Effector memory CD4-positive, alpha-beta T cell (primary cell): Measurements from ENCODE around the gene APCDD1L.

Experiments
- DNase-seq, 3 donors: peaks; one replicate each; pipeline ENCODE4 v3.0.0-alpha.2; 2020
- H3K27ac ChIP-seq: 2 replicates; pipeline ENCODE4 v1.7.0; 2013; ENCODE audit warnings: mild to moderate bottlenecking, low read length, moderate library complexity; ENCODE audit not compliant: insufficient read depth, poor library complexity, severe bottlenecking
- H3K27me3 ChIP-seq: replicated peaks from 2 replicates; pipeline ENCODE4 v1.7.0; 2013; ENCODE audit warnings: mild to moderate bottlenecking, low read length; ENCODE audit not compliant: insufficient read depth, control insufficient read depth, poor library complexity, severe bottlenecking
- H3K36me3 ChIP-seq: 2 replicates; pipeline ENCODE4 v1.7.0; 2013; ENCODE audit warnings: mild to moderate bottlenecking, low read length, moderate library complexity; ENCODE audit not compliant: control insufficient read depth, insufficient read depth
- H3K4me1 ChIP-seq: 2 replicates; pipeline ENCODE4 v1.7.0; 2013; ENCODE audit warnings: low read length, mild to moderate bottlenecking; ENCODE audit not compliant: control insufficient read depth, insufficient read depth, poor library complexity, severe bottlenecking
- H3K4me3 ChIP-seq: 2 replicates; pipeline ENCODE4 v1.7.0; 2013; ENCODE audit warnings: low read length, low read depth, mild to moderate bottlenecking; ENCODE audit not compliant: insufficient read depth, poor library complexity, severe bottlenecking
- H3K9me3 ChIP-seq: 2 replicates; pipeline ENCODE4 v1.7.0; 2013; ENCODE audit warnings: mild to moderate bottlenecking, low read length, moderate library complexity; ENCODE audit not compliant: control insufficient read depth

APCDD1L gene

DNA sequence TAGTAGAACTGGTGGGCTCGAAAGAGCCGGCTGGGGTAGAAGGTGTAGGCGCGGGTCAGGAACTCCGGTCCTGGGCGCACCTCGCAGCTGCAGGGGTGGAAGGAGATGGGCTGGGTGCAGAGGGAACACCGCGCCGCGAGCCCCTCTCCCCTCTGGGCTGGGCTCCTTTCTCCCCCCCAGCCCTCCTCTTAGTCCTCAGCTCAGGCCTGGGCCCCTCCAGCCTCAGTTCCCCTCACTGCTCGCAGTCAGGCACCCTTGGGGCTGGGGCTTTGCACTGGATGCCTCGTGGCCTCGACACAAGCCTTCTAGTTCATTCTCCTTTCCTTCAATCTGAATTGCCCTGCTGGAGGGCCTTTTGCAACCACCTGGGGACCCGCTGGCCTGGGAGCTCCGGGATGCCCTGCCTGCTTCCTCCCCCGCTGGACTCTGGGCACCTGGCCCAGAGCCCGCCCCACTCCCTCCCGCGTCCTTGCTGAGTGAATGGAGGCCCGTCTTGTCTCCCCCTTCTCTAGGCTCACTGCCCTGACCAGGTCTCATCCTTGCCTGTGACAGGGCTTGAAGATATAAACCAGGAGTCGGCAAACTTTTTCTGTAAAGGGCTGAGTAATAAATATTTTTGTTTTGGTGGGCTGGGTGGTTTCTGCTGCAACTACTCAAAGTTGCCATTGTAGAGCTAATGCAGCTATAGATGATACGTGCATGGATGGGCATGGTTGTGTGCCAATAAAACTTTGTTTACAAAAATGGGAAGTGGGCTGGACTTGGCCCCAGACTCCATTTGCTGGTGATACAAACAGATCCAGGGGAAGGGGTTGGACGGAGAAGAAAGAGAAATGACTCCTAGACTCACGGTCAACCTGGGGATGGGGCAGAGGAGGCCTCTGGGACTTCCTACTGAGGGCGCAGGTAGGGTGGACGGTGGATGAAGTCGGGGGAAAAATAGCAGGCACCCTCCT is 47.3 kb downstream of the APCDD1L start:
- no peaks in the 10 kb centered on the region for H3K27me3 ChIP-seq
- H3K36me3 ChIP-seq = no peaks in the 10 kb centered on the region

DNA sequence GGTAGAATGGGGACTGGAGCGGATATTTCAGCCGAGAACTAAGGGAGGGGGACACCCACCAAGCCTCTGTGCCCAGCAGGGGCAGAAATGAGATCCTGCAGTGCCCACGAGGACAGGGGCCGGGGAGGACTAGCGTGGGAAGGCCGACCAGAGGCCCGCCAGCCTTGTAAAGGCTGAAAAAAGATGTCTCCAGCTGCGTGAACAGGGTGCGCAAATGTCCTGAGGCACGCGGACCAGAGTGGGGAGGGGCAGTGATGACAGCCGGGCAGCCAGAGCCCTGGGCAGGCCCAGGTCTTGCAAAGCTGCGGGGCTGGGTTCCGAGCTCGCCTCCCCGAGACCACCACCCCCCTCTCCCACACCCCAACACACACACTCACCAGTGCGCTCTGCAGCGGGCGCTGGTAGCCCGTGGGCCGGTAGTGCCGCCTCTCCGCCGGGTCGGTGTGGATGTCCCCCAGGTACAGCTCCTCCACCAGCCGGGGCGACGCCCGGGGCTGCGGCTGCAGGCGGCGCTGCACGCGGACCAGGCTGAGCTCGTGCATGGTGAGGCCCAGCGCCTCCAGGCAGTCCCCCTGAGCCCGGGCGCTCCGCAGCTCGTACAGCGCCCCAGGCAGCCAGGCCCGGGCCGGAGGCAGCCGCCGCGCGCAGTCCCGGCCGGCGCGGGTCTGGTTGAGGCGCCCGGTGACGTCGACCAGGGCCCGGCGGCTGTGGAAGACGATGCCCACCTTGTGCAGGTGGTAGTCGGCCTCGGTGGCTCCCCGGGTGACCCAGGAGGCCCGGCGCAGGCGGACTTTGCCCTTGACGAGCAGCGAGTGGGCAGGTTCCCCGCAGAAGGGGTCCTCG is 48.2 kb downstream of the APCDD1L start:
- no peak overlapping the region for H3K4me3 ChIP-seq
- no peak for DNase-seq
- H3K9me3 ChIP-seq = no peaks in the 10 kb centered on the region
- H3K36me3 ChIP-seq = no peaks in the 10 kb centered on the region
- no peak overlapping the region for H3K27ac ChIP-seq
- no peaks in the 10 kb centered on the region for H3K27me3 ChIP-seq
- H3K4me1 ChIP-seq = no peaks in the 10 kb centered on the region

More for the DNA sequence above, 47.3 kb downstream of the APCDD1L start:
- H3K4me3 ChIP-seq = no peak overlapping the region
- DNase-seq = no peak
- no peaks in the 10 kb centered on the region for H3K9me3 ChIP-seq
- H3K4me1 ChIP-seq = no peaks in the 10 kb centered on the region
- no peak overlapping the region for H3K27ac ChIP-seq

DNA sequence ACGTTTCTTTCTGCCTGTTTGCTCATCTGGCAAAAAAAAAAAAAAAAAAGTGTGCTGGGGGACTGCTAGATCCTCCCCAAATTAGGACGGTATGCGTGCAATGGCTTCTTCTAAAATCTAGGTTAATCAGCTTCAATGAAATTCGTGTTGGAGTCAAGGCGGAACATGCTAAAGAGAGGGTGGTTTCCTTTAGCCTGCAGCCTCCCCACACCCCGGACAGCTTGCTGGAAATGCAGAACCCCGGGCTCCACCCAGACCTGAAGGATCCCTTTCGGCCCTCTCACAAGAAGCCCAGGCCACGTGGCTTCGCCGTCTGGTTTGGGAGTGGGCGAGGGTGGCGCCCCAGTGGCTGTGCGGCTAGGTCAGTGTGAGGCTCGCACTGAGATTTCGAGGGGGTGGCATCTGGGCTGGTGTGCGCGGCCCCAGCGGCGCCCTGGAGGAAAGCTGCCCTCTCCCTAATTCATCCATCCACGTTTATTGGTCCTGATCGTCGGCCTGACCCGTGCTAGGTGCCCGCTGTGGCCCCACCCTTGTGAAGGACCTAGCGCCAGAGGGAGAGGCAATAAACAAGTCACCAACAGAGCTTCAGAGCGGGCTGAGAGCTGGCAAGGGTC is 49.0 kb downstream of the APCDD1L start:
- Histone ChIP-seq H3K36me3 (no peaks in the 10 kb centered on the region), H3K27ac (no peak overlapping the region), H3K4me3 (no peak overlapping the region), H3K4me1 (no peaks in the 10 kb centered on the region), H3K9me3 (no peaks in the 10 kb centered on the region), H3K27me3 (no peaks in the 10 kb centered on the region)
- DNase-seq = no peak

DNA sequence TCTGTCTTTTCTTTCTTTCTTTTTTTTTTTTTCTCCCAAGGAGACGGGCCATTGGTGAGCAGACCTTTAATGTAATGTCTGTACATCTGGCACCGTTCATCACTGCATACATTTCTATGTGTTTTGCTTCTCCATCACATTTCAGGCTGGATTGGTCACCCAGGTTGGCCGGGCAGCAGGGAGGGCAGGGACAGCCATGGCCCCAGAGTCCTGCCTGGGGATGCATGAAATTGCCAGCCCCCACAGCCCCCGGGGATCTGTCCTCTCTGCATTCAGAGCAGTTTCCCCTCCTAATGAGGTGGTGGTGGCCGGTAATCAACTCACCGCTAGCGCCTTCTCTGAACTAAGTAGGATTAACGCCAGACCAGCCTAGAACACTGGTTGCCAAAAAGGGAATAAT is 50.4 kb downstream of the APCDD1L start:
- Histone ChIP-seq H3K4me3 (no peak overlapping the region), H3K4me1 (no peaks in the 10 kb centered on the region), H3K9me3 (no peaks in the 10 kb centered on the region), H3K27me3 (no peaks in the 10 kb centered on the region), H3K36me3 (no peaks in the 10 kb centered on the region), H3K27ac (no peak overlapping the region)
- DNase-seq = no peak

DNA sequence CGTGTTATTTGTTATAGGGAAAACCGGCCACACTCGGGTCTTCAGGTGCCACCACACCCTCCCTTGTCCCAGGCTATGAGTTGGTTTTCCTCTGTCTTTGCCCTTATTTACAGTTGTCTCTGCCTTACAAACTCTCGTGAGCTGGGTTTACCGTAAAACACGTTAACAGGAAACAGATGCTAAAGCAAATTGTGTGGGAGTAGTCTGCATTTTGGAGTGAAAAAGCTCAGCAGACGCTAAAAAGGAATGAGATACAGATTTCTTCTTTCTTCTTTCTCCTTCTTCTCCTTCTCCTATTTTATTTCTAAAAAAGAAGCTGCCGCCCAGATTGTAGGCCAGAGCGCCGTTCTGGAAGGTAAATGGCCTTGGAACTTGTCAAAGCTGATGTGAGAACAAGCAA is 51.9 kb downstream of the APCDD1L start:
- Histone ChIP-seq H3K4me1 (no peaks in the 10 kb centered on the region), H3K27me3 (no peaks in the 10 kb centered on the region), H3K4me3 (no peak overlapping the region), H3K9me3 (no peaks in the 10 kb centered on the region), H3K27ac (no peak overlapping the region), H3K36me3 (no peaks in the 10 kb centered on the region)
- DNase-seq = no peak

DNA sequence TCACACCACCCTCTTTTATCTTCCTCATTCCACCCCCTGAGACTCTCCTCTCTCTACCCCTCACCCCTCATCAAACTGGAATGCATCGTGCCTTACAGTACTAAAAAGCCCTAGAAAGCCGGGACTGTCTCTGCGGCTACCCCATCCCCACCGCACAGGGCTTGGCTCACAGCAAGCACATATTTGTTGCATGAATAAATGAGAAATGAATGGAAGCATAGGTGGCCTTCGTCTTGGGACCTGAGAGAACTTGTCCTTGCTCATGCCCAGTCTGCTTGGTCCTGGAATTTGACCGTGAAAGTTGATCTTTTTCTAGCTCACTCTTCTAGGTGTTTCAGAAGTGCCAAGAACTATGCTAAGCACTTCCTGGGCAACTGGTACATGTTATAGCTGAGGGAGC is 53.3 kb downstream of the APCDD1L start:
- DNase-seq = no peak
- Histone ChIP-seq H3K9me3 (no peaks in the 10 kb centered on the region), H3K27me3 (no peaks in the 10 kb centered on the region), H3K4me3 (no peak overlapping the region), H3K4me1 (no peaks in the 10 kb centered on the region), H3K27ac (no peak overlapping the region), H3K36me3 (no peaks in the 10 kb centered on the region)

DNA sequence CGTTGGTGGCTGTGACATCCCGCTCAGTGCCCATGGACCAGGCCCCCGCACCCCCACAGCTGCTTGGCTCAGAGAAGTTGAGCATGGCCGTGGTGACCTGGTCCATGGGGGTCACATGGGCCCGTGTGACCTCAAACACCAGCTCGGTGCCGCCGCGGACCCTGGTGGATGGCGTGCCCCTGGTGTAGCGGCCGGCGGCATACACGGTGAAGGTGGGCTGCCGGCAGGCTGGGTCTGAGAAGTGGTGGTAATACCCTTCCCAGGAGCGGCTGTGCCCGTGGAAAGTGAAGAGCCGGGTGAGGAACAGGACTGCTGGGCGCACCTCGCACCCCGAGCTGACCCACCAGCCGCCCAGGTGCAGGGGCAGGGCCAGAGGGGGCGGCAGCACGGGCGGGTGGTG is 54.1 kb downstream of the APCDD1L start:
- Histone ChIP-seq H3K4me1 (no peaks in the 10 kb centered on the region), H3K27ac (no peak overlapping the region), H3K27me3 (no peaks in the 10 kb centered on the region), H3K9me3 (no peaks in the 10 kb centered on the region), H3K4me3 (no peak overlapping the region), H3K36me3 (no peaks in the 10 kb centered on the region)
- DNase-seq = no peak

DNA sequence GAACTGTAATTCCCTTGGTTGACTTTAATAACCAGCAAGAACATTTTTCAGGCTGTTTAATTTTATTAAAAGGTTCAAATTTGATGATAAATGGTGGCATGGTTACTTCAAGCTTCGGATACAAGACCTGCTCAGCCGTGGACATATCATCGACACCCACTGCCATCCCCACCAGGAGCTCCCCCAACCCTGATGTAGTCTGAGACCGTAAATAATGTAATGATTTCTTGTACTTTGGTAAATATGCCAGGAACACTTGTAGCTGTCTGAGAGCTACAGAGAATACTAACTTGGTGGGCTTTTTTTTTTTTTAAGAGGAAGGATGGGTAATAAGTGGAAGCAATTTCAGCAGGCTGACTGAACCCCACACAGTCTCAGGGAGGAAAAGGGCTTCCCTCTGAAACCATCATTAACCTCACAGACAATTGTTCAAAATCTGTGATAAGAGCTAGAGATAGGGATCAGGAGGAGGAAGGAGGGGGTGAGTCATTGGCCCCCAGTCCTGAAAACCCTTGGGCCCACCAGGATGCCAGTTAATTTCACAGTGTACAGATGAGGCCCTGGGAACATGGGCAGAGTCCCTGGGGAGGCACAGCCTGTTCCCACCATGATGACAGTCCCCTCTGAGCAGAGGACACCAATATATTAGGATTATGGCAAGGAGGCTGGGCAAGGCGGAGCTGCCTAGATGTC is 56.0 kb downstream of the APCDD1L start:
- Histone ChIP-seq H3K27ac (no peak overlapping the region), H3K36me3 (no peaks in the 10 kb centered on the region), H3K27me3 (no peaks in the 10 kb centered on the region), H3K9me3 (no peaks in the 10 kb centered on the region), H3K4me1 (no peaks in the 10 kb centered on the region), H3K4me3 (no peak overlapping the region)
- no peak for DNase-seq

DNA sequence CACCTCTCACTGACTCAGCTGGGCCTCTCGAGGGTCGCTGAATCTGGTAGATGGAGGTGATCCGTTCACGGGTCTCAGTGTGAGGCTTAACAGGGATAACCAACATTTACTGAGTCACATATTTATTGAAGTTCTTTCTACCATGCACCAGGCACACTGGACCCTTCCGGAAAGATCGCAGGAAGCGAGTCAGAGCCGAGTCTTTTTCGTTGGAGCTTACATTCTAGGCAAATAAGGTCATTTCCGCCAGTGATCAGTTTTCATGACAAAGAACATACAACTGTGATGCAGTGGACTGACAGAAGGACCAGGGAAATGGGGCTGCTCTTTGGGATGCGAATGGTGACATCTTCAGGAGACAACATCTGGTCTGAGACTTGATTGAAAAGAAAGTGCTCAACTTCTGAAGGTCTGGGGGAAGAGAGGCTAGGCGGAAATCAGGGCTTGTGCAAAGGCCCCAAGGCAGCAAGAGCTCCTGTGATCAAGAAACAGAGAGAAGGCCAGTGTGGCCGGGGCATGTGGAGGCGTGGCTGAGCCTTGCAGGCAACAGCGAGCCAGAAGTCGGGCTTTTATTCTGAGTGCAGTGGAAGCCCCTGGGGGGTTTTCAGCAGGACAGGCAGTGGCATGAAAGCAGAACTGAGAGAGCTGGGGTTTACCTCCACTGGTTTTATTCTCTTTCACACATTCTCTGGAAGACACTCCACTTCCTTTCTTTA is 56.7 kb downstream of the APCDD1L start:
- no peak overlapping the region for H3K27ac ChIP-seq

More for the DNA sequence above, 56.7 kb downstream of the APCDD1L start:
- no peak for DNase-seq
- no peaks in the 10 kb centered on the region for H3K4me1 ChIP-seq
- H3K9me3 ChIP-seq = no peaks in the 10 kb centered on the region
- no peaks in the 10 kb centered on the region for H3K27me3 ChIP-seq
- no peaks in the 10 kb centered on the region for H3K36me3 ChIP-seq
- H3K4me3 ChIP-seq = no peak overlapping the region
